GM12801 (cell line): ENCODE results near the gene DGKH.

ENCODE experiments used
- TF ChIP-seq, protein P1 (sequence below): IDR thresholded peaks from one replicate; pipeline ENCODE4 v1.5.1; 2011; ENCODE audit warnings: control low read depth; ENCODE audit not compliant: insufficient read length; ENCODE audit errors: extremely low read depth

The DGKH gene

DNA sequence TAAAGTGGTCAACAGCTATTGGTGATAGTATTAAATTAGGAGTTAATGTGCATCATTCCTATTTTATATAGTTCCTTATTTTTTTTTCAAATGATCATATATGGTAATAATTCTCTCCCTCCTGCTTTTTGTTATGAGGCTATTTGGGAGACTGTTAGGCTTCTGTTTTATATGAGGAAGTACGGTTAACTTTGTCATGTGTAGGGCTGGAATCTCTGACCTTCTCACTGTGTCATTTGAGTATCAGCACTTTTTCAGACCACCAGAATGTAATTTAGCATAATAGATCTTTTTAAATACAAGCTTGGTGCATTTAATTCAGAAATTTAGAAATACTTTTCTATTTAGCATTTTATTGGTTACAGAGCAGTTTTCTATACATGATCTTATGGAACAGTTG lies 7.7 kb downstream of the DGKH start:
- TF ChIP-seq, protein P1, sequence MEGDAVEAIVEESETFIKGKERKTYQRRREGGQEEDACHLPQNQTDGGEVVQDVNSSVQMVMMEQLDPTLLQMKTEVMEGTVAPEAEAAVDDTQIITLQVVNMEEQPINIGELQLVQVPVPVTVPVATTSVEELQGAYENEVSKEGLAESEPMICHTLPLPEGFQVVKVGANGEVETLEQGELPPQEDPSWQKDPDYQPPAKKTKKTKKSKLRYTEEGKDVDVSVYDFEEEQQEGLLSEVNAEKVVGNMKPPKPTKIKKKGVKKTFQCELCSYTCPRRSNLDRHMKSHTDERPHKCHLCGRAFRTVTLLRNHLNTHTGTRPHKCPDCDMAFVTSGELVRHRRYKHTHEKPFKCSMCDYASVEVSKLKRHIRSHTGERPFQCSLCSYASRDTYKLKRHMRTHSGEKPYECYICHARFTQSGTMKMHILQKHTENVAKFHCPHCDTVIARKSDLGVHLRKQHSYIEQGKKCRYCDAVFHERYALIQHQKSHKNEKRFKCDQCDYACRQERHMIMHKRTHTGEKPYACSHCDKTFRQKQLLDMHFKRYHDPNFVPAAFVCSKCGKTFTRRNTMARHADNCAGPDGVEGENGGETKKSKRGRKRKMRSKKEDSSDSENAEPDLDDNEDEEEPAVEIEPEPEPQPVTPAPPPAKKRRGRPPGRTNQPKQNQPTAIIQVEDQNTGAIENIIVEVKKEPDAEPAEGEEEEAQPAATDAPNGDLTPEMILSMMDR, result no peak

DNA sequence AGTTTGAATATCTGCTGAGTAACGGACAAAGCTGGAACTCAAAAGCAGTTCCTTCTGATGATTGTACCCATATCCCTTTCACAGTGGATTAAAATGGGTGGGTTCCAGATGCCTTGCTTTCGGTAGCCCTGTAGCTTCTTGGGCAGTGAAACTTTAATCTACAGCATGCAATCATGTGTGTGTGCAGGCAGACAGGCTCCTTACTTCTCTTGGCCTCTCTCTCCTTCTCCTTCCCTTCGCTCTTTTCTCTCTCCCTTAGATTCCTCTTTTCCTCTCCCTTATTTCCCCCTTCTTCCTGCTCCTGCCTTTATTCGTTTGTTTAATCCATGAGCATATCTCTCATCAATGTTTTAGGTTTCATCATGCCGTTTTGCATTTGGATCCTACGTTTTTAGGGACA lies 8.1 kb downstream of the DGKH start:
- TF ChIP-seq, protein P1, result no peak

DNA sequence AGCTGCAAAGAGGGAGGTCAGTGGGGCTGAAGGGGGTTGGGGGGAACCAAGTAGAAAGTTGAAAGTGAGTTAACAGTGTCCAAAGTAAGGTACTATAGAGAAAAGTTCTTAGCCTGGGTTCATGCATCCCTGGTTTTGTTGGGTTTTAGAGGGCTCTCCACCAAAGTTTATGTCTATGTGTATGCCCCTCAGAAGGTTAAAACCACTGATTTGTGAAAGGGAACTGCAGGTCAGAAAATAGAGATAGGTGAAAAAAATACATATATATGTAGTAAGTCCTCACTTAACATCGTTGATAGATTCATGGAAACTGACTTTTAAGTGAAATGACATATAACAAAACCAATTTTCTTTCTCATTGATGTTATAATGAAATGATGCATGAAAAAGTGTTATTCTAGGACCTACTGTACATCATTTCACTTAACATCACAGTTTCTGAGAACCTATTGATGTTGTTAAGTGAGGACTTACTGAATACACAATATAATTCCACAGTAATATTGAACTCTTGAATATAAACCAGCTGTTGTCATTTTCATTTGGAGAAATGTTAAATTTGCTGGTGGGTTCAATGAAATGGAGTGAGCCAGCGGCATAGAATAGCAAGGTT lies 9.6 kb downstream of the DGKH start:
- TF ChIP-seq, protein P1, result no peak

DNA sequence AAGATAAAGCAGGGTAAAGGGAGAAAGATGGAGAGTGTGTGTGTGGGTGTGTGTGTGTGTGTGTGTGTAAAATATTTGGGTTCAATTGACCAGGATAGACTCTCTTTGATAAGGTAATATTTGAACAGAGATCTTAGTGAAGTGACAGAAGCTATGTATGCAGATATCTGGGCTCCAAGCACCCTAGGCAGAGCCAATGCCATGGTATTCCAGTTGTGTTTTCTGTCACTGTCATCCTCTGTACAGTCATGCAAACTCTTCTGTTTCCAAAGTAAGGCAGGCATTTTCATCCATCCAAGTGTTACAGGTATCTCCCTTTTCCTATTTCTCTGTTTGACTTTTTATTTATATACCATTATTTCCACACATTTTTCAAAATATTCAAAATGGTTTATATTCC lies 13.5 kb downstream of the DGKH start:
- TF ChIP-seq, protein P1, result no peak

DNA sequence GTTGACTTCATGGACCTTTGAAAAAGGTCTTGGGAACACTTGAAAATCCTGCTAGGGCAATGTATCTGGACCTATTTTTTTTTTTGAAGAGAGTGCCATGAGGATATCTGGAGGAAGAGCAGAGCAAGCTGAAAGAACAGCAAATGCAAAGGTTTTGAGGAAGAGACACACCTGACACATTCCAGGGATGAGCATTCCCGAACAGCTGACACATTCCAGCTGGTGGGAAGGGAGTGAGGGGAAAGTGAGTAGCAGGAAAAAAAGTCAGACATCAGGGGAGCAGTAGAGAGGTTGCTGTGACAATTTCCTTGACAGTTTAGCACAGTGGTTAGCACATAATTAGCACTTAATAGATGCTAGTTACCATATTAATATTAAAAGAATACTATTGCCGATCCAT lies 14.7 kb downstream of the DGKH start:
- TF ChIP-seq, protein P1, result no peak

DNA sequence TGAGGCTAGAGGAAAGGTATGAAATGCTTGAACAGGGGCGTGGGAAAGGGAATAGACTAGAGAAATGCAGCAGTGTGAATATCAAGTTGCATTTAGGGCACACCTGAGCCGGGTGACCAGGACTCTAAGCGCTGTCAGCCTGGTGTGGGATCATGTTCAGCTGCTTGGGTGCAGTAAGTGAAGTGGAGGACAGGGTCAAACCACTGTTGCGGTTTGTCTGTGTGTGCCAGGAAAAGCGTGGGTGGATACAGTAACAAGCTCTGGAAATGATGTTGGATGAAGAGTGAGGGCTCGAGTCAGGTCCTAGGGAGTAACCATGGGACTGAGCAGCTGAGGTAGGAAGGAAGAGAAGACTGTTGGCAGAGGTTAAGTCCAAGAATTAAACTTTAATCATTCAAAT lies 15.8 kb downstream of the DGKH start:
- TF ChIP-seq, protein P1, result no peak

DNA sequence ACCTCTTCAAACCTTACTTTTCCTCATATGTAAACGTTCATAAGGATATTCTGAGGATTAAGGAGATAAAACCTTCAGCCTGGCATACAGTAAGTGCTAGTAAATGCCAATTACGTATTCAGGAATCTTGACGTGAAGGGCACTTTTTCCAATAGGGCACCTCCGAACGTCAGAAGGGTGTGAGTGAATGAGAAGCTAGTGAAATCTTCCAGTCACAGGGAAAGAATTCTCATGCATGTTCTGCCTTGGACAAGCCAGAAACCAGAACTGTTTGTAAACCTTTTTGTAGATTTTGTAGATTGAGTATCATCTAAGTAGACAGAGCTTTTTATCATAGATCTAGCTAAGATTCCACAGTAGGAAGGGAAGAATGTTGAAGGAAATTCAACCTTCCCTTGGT lies 16.5 kb downstream of the DGKH start:
- TF ChIP-seq, protein P1, result no peak

DNA sequence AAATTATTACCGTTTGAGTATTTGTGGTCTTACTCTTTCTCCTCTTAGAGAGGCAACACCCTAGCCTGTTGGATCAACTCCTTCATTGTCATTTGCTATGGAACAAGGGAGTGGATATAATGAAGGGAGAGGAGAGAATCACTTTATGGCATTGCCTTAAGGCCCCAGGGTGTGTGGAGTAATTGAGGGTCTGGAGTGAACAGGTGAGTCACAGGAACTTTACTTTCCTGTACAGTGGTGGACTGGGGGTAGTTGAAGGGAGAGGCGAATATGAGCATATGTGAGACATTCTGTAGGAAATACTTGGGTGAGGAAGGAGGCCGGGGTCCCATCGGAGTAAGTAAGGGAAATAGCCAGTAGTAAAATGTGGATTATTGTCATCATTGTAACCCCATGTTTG lies 17.0 kb downstream of the DGKH start:
- TF ChIP-seq, protein P1, result no peak
